GM12872 (cell line): ENCODE data around the gene APEH.

Experiments used
- TF ChIP-seq, protein P1 (sequence below): IDR thresholded peaks from 3 replicates; pipeline ENCODE4 v1.5.1; 2011; ENCODE audit warnings: low read depth, mild to moderate bottlenecking, low read length, moderate library complexity; ENCODE audit not compliant: insufficient read depth

APEH gene

GRCh38 chr3:49706456-49707112, 32.4 kb downstream of the APEH start:
- TF ChIP-seq, protein P1, sequence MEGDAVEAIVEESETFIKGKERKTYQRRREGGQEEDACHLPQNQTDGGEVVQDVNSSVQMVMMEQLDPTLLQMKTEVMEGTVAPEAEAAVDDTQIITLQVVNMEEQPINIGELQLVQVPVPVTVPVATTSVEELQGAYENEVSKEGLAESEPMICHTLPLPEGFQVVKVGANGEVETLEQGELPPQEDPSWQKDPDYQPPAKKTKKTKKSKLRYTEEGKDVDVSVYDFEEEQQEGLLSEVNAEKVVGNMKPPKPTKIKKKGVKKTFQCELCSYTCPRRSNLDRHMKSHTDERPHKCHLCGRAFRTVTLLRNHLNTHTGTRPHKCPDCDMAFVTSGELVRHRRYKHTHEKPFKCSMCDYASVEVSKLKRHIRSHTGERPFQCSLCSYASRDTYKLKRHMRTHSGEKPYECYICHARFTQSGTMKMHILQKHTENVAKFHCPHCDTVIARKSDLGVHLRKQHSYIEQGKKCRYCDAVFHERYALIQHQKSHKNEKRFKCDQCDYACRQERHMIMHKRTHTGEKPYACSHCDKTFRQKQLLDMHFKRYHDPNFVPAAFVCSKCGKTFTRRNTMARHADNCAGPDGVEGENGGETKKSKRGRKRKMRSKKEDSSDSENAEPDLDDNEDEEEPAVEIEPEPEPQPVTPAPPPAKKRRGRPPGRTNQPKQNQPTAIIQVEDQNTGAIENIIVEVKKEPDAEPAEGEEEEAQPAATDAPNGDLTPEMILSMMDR, result no peak

DNA sequence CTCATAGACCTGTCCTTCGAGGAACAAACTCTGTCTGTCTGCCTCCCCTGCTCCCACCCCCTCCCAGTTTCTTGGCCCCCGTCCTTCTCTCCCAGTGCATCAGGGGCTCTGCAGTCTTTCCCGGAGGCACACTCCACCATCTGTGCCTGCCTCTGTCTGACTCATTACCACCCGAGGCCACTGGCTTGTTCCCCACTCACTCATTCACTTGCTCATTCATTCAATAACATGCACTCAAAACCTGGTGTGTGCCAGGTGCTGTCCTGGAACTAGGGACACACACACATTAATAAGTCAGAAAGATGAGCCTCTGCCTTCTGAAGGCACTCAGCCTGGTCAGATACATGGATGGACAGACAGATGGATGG, 32.9 kb downstream of the APEH start:
- TF ChIP-seq, protein P1, result no peak

DNA sequence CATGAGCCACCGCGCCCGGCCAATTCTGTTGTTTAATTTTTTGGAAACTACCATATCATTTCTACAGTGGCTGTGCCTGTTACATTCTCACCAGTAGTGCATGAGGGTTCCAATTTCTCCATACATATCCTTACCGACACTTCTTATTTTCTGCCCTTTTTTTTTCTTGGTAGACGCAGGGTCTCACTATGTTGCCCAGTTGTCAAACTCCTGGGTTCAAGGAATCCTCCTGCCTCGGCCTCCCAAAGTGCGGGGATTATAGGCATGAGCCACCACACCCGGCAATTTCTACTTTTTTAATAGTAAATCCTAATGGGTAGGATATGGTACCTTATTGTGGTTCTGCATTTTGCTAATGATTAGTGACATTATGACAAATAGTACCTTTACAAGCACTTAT, 35.7 kb downstream of the APEH start:
- TF ChIP-seq, protein P1, result no peak

DNA sequence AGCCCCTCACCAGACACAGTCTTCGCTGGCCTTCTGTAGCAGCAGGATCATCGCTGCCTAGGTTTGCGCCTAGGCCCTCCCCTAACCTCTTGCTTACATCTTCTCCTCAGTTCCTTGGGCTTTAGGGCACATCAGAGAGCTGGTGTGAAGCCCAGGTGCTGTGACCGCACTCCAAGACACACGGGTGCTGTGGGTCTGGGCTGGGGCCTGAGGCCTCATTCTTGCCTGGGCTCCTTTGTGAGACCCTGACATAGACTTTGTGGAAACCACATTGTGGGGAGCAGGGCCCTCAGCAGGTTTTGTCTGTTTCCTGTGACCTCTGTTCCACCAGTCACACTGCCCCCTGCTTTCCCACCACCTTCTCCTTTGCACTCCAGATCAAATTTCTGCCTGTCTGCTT, 37.3 kb downstream of the APEH start:
- TF ChIP-seq, protein P1, result no peak

DNA sequence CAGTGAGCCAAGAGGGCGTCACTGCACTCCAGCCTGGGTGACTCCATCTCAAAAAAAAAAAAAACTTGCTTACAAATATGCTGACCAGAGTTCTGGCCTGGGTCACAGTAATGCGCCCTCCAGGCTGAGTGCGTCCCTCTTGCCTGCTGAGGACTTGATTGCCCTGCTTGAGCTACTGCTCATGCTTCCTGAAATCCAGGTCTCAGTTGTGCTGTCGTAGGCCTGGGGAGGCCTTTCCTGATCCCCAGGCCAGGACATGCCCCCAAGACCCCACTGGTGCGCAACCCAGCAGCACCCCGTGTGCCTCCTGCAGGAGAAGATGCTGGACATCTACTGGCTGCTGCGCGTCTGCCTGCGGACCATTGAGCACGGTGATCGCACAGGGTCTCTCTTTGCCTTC, 38.0 kb downstream of the APEH start:
- TF ChIP-seq, protein P1, result no peak

GRCh38 chr3:49712631-49713317, 38.6 kb downstream of the APEH start:
- TF ChIP-seq, protein P1, result no peak

GRCh38 chr3:49713336-49714105, 39.4 kb downstream of the APEH start:
- TF ChIP-seq, protein P1, result no peak
